HUES6 (cell line): ENCODE data around the gene BBS9.

Experiments
- H3K27ac ChIP-seq: 2 replicates; pipeline ENCODE4 v1.7.0; 2013; ENCODE audit warnings: low read depth, mild to moderate bottlenecking, low read length, inconsistent platforms
- H3K27me3 ChIP-seq: 2 replicates; pipeline ENCODE4 v1.6.1; 2013; ENCODE audit warnings: low read length; ENCODE audit not compliant: control insufficient read depth, insufficient read depth
- H3K36me3 ChIP-seq: 2 replicates; pipeline ENCODE4 v1.6.1; 2013; ENCODE audit warnings: low read length; ENCODE audit not compliant: control insufficient read depth, insufficient read depth
- H3K4me1 ChIP-seq: 2 replicates; pipeline ENCODE4 v1.6.1; 2013; ENCODE audit warnings: low read length; ENCODE audit not compliant: control insufficient read depth, insufficient read depth
- H3K4me3 ChIP-seq: 2 replicates; pipeline ENCODE4 v1.5.1; 2013; ENCODE audit warnings: low read depth, low read length
- H3K9ac ChIP-seq: one replicate; pipeline ENCODE4 v1.6.1; 2013; ENCODE audit warnings: mild to moderate bottlenecking, low read length
- H3K9me3 ChIP-seq: 2 replicates; pipeline ENCODE4 v1.6.1; 2013; ENCODE audit warnings: low read depth, low read length; ENCODE audit not compliant: control insufficient read depth, insufficient read depth

The BBS9 gene

DNA sequence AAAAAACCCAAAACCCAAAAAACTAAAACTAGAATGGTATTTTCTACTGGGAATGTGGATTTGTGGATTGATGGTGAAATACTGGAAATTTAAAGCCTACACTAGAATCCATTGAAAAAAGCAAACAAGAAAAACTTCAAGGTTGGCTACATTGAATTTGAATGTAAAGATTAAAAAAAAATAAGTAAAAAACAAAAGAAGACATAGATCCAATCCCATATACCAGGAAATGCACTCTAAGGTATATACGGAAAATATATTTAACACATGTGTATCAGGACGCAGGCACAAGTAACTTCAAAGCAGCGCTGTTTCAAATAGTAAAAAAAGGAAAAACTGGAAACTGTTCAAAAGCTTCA is 754 bp upstream of the BBS9 start:
- Histone ChIP-seq H3K9ac (peak overlapping the region; percentile 62), H3K36me3 (no peaks in the 10 kb centered on the region), H3K27me3 (no peaks in the 10 kb centered on the region), H3K27ac (no peak overlapping the region), H3K4me3 (peak overlapping the region; percentile 79), H3K4me1 (peaks cover 6% of the 10 kb centered on the region), H3K9me3 (no peaks in the 10 kb centered on the region)

DNA sequence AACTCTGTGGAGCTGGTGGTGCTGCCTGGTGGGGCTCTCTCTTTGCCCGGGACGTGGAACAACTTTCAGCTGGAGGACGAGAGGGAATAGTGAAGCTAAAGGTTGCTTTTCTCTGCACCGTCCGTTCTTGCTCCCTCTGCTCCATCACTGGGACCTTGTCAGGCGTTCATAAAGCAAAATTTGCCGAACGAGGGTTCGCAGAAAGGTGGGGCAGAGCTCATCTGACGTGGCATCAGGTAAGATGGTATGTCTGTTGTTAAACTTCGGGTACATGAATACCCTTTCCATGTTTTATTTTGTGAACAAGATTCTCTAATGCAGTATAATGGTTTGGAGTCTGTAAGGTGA is 416 bp downstream of the BBS9 start:
- Histone ChIP-seq H3K4me1 (peaks cover 6% of the 10 kb centered on the region), H3K27ac (no peak overlapping the region), H3K4me3 (peak overlapping the region; percentile 79), H3K9me3 (no peaks in the 10 kb centered on the region), H3K27me3 (no peaks in the 10 kb centered on the region), H3K36me3 (no peaks in the 10 kb centered on the region), H3K9ac (peak overlapping the region; percentile 52)

GRCh38 chr7:33130184-33130583 is 820 bp downstream of the BBS9 start:
- no peaks in the 10 kb centered on the region for H3K9me3 ChIP-seq
- H3K36me3 ChIP-seq = no peaks in the 10 kb centered on the region
- peak overlapping the region; percentile 79 for H3K4me3 ChIP-seq
- no peak overlapping the region for H3K27ac ChIP-seq
- H3K27me3 ChIP-seq = no peaks in the 10 kb centered on the region
- no peak overlapping the region for H3K9ac ChIP-seq
- H3K4me1 ChIP-seq = peaks cover 6% of the 10 kb centered on the region

- Histone ChIP-seq H3K27ac (no peak overlapping the region), H3K4me1 (no peaks in the 10 kb centered on the region), H3K36me3 (no peaks in the 10 kb centered on the region), H3K9me3 (no peaks in the 10 kb centered on the region), H3K9ac (no peak overlapping the region), H3K27me3 (no peaks in the 10 kb centered on the region), H3K4me3 (no peak overlapping the region)
Observed at GRCh38 chr7:33137103-33137502, 7.7 kb downstream of the BBS9 start.

DNA sequence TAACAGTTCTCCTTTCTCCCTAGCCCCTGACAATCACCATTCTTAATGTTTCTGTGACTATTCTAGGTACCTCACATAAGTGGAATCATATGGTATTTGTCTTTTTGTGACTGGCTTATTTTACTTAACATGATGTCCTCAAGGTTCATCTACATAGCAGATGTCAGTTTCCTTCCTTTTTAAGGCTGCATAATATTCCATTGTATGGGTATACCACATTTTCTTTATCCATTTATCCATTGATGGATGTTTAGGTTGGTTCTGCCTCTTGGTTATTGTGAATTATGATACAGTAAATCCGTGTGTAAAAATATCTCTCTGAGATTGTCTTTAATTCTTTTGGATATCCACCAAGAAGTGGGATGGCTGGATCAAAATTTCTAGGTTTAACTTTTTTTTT is 13.2 kb downstream of the BBS9 start:
- Histone ChIP-seq H3K4me1 (no peaks in the 10 kb centered on the region), H3K4me3 (no peak overlapping the region), H3K9ac (no peak overlapping the region), H3K36me3 (no peaks in the 10 kb centered on the region), H3K9me3 (peaks cover 4% of the 10 kb centered on the region), H3K27ac (no peak overlapping the region), H3K27me3 (no peaks in the 10 kb centered on the region)

- Histone ChIP-seq H3K27me3 (no peaks in the 10 kb centered on the region), H3K9me3 (peaks cover 4% of the 10 kb centered on the region), H3K27ac (no peak overlapping the region), H3K36me3 (no peaks in the 10 kb centered on the region), H3K4me1 (no peaks in the 10 kb centered on the region), H3K4me3 (no peak overlapping the region), H3K9ac (no peak overlapping the region)
Observed at GRCh38 chr7:33143996-33144718, 14.8 kb downstream of the BBS9 start.

DNA sequence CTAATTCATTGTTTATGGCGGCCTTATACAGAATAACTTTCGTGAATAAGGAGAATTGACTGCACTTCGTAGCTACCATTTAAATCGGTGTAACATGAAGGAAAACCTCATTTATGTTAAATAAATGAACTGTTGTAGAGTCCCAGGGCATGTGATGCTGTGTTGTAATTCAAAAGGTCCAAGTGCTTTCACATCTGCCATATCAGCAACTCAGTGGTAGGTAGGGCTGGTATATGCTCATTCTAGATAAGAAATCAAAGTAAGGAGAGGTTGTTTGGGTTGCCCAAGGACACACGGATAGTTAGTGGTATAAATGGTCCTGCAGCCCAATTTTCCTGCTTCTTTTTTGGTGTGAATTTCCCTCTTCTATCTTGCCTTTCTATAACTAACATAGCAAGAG is 15.8 kb downstream of the BBS9 start:
- no peak overlapping the region for H3K4me3 ChIP-seq

DNA sequence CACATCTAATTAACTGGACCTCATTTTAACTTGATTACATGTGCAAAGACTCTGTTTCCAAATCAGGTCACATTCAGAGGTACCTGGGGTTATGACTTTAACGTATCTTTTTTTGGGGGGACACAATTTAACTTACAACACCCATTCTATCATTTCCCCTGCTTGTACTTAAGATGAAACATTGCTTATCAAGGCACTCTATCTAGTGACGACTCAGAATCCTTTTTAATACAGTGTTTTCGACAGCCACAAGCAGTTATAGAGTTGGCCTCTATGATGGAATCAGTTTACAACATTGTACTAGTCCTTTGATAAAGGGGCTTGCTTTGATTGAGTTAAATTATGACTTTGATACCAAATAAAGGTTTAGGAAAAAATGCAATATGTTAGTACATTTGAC is 22.7 kb downstream of the BBS9 start:
- Histone ChIP-seq H3K27me3 (no peaks in the 10 kb centered on the region), H3K4me3 (no peak overlapping the region), H3K27ac (no peak overlapping the region), H3K9me3 (no peaks in the 10 kb centered on the region), H3K36me3 (no peaks in the 10 kb centered on the region), H3K9ac (no peak overlapping the region), H3K4me1 (no peaks in the 10 kb centered on the region)

More for the DNA sequence above, 15.8 kb downstream of the BBS9 start:
- no peak overlapping the region for H3K27ac ChIP-seq
- H3K36me3 ChIP-seq = no peaks in the 10 kb centered on the region
- H3K4me1 ChIP-seq = no peaks in the 10 kb centered on the region
- peaks cover 4% of the 10 kb centered on the region for H3K9me3 ChIP-seq
- no peak overlapping the region for H3K9ac ChIP-seq
- no peaks in the 10 kb centered on the region for H3K27me3 ChIP-seq

GRCh38 chr7:33155811-33156210 is 26.4 kb downstream of the BBS9 start:
- no peaks in the 10 kb centered on the region for H3K27me3 ChIP-seq
- no peak overlapping the region for H3K27ac ChIP-seq
- H3K9me3 ChIP-seq = no peaks in the 10 kb centered on the region
- H3K4me3 ChIP-seq = no peak overlapping the region
- H3K36me3 ChIP-seq = no peaks in the 10 kb centered on the region
- no peak overlapping the region for H3K9ac ChIP-seq
- H3K4me1 ChIP-seq = no peaks in the 10 kb centered on the region

- H3K4me1 ChIP-seq = no peaks in the 10 kb centered on the region
- no peaks in the 10 kb centered on the region for H3K36me3 ChIP-seq
- no peaks in the 10 kb centered on the region for H3K9me3 ChIP-seq
- no peak overlapping the region for H3K4me3 ChIP-seq
- no peak overlapping the region for H3K27ac ChIP-seq
- H3K27me3 ChIP-seq = no peaks in the 10 kb centered on the region
- H3K9ac ChIP-seq = no peak overlapping the region
Observed at GRCh38 chr7:33156441-33156840, 27.1 kb downstream of the BBS9 start.

- Histone ChIP-seq H3K27me3 (no peaks in the 10 kb centered on the region), H3K4me1 (no peaks in the 10 kb centered on the region), H3K9ac (no peak overlapping the region), H3K4me3 (no peak overlapping the region), H3K9me3 (no peaks in the 10 kb centered on the region), H3K27ac (no peak overlapping the region), H3K36me3 (no peaks in the 10 kb centered on the region)
Observed at GRCh38 chr7:33157311-33157710, 27.9 kb downstream of the BBS9 start.

- H3K9me3 ChIP-seq = no peaks in the 10 kb centered on the region
- no peaks in the 10 kb centered on the region for H3K36me3 ChIP-seq
- H3K27me3 ChIP-seq = no peaks in the 10 kb centered on the region
- no peak overlapping the region for H3K4me3 ChIP-seq
- H3K9ac ChIP-seq = no peak overlapping the region
- no peaks in the 10 kb centered on the region for H3K4me1 ChIP-seq
- no peak overlapping the region for H3K27ac ChIP-seq
Observed at GRCh38 chr7:33157781-33158180, 28.4 kb downstream of the BBS9 start.
